Activated CD8-positive, alpha-beta memory T cell treated with anti-CD3 and anti-CD28 coated beads for 36 hours (primary cell): ENCODE data around the gene KCNN3. TPM values are rescaled to one million over a fixed set of nuclear protein-coding genes. Genes with fewer than 3 reads are reported as not detected.

Experiments
- CTCF ChIA-PET: fragments of 350-600 bp; sonication (Branson Sonifier 250); formaldehyde crosslinking; loops from one replicate; lab custom pipeline; 2021; ENCODE audit warnings: antibody characterized with exemption; lab: Charles Lee
- POLR2A ChIA-PET: fragments of 350-600 bp; sonication (Branson Sonifier 250); formaldehyde crosslinking; loops from one replicate; lab custom pipeline; 2021; ENCODE audit warnings: antibody characterized with exemption; lab: Charles Lee
- total RNA-seq, 2 experiments: library from RNA; stranded (reverse); gene quantifications; one replicate each; pipeline ENCODE4 v1.2.3, GENCODE V29; 2021

Gene KCNN3
- total RNA-seq, 2 experiments from 2014 or later = 0.10 to 0.30 TPM

GRCh38 chr1:154791292-154792166, 78.6 kb downstream of the KCNN3 start:
- CTCF ChIA-PET = interaction anchor here (0.7 to 2.0 kb wide), 12 partner anchors 10 to 232 kb away, joined by 3 to 8 read pairs (median 4); no protein-coding TSS in a partner anchor

GRCh38 chr1:154788886-154789285, 81.2 kb downstream of the KCNN3 start:
- ChIA-PET CTCF (interaction anchor here (0.8 kb wide), 1 partner anchor 17 kb away, joined by 3 read pairs; no protein-coding TSS in a partner anchor), POLR2A (no interaction called here)

More at GRCh38 chr1:154791292-154792166, 78.6 kb downstream of the KCNN3 start:
- POLR2A ChIA-PET = interaction anchor here (0.6 kb wide), 2 partner anchors 15 to 46 kb away, joined by 4 to 9 read pairs; no protein-coding TSS in a partner anchor

DNA sequence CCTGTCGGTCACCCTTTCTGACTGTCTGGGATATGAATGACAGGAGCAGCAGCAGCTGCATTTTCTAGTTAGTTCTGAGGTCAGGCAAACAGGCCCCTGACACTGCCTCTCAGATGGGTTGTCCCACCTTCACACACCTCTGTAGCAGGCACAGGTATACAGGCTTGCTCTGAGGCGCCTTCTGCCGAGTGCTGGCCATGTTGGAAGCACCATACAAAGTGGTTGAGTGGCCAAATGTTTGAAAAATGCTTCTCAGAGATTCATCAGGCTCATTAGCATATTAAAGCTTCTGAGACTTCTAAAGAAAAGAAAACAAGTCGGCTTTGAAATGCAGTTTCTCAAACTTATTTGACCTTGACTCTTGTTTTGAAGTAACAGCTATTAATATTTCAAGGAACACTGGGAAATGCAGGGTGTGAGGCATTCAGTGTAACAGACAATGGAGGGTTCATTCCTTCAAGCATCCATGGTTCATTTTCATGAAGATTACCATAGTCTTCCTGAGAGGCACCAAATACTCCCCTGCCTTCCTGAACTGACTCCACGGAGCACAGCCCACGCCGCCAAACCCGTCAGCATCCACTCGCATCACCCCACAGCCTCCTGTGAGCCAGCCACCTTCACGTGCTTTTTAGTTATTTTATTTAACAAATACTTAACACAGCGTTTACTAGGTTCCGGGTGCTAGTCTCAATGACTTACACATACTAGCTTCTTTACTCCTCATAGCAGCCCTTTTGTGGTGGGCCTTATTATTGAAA, 81.8 kb downstream of the KCNN3 start:
- POLR2A ChIA-PET = no interaction called here
- CTCF ChIA-PET = interaction anchor here (0.8 kb wide), 1 partner anchor 17 kb away, joined by 3 read pairs; no protein-coding TSS in a partner anchor

DNA sequence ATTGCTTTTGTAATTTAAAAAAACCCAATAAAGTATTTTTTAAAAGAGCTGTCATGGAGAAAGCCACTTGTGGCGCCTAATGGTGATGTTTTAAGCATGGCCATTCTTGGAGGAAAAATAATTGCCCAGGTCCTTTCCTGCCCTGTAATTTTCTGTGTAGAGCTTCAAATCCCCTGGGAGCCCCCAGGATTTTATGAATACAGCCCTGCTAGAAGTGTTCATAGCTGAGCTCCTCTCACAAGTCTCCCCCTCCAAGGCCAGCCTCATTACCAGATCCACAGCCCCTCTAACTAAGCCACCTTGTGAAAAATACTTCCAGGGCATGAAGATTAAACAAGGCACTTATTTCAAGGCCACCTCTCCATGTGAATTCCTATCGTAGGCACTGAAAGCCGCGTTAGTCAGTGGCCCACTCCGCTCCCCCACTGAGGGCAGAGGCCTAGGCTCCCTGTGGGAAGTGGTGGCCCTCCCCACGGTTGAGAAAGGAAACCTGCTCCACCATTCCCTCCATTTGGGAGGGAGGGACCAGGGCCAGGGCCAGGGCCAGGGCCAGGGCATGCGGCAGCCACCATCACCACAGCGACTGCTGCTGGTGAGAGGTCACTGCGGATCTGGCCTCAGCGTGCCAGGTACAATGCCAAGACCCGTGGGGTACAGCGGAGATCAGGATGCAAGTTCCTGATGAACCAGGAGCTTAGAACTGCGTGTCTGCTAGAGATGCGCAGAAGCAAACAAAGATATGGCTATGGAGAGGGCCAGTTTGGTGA, 83.1 kb downstream of the KCNN3 start:
- ChIA-PET POLR2A (no interaction called here), CTCF (no interaction called here)

DNA sequence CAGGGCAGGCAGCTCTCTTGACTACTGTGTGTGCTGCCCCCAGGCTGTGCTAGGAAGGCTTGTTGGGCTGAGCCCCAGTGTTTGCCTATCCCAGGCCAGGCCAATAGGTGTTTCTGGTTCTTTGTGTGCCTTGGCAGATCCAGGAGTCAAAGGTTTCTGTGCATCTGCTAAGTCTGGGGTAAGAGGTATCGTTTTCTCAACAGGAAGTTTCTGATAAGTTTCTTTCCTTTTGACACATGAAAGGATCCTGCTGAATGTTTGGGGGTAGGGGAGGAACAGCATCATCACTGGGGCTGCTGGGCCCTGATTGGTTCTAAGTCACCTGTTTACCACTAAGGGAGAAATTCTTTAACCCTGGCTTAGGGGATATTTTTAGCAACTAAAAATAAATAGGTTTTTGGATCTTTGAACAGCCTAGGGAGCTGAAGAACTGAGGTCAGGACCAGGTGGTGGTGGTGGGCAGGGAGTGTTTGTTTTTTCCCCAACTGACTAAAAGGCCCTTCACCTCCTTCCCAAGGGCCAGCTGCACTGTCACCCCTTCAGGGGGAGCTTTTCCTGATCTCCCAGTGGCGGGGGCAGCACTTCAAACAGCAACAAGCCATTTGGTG, 85.1 kb downstream of the KCNN3 start:
- POLR2A ChIA-PET = no interaction called here

DNA sequence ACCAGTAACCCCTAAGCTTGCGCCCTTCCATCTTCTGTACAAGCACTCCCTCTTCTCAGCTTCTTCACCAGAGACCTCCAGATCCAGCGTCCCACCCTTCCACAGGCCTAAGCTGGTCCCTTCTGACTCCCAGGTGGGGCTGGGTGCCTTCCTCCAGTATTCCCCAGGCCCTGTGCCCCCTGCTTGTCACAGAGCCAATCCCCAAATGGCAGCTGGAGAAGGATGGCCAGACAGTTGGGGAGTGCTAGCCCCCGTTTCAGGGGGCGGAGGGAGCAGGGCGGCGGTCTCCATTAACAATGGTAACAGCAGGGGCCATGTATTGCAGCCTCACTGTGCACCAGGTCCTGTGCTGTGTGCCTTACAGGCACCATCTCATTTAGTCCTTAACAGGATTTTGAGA, 85.7 kb downstream of the KCNN3 start:
- POLR2A ChIA-PET = no interaction called here
- CTCF ChIA-PET = interaction anchor here (1.2 to 1.8 kb wide), 2 partner anchors 23 to 94 kb away, joined by 5 to 6 read pairs; no protein-coding TSS in a partner anchor

More for the DNA sequence above, 85.1 kb downstream of the KCNN3 start:
- CTCF ChIA-PET = interaction anchor here (0.7 to 1.8 kb wide), 3 partner anchors 24 to 93 kb away, joined by 3 to 6 read pairs (median 5); no protein-coding TSS in a partner anchor

DNA sequence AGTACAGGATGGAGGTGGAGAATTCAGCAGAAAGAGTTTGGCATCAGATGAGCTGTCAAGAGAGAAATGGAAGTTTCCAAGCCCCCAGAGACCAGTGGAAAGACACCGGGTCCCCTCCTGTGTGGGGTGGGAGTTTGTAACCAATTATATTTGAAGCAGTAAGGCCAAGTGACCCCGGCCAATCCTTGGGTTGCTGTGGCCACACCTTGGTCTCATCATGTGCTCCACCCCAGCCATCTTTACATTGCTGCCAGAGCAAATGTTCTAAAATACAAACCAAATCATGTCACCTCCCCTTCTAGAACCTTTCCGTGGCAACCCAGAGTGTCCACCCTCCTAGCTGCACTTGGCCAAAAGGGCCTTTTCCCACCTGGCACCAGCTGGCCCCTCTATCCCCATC, 86.1 kb downstream of the KCNN3 start:
- POLR2A ChIA-PET = no interaction called here
- CTCF ChIA-PET = interaction anchor here (1.2 kb wide), 1 partner anchor 23 kb away, joined by 5 read pairs; no protein-coding TSS in a partner anchor

GRCh38 chr1:154780541-154780940, 89.5 kb downstream of the KCNN3 start:
- ChIA-PET CTCF (interaction anchor here (1.0 kb wide), 1 partner anchor 8 kb away, joined by 3 read pairs; no protein-coding TSS in a partner anchor), POLR2A (no interaction called here)

GRCh38 chr1:154779551-154780189, 90.4 kb downstream of the KCNN3 start:
- ChIA-PET POLR2A (interaction anchor here (0.6 kb wide), 1 partner anchor 156 kb away, joined by 7 read pairs; no protein-coding TSS in a partner anchor), CTCF (interaction anchor here (0.5 kb wide), 1 partner anchor 154 kb away, joined by 5 read pairs; no protein-coding TSS in a partner anchor)

DNA sequence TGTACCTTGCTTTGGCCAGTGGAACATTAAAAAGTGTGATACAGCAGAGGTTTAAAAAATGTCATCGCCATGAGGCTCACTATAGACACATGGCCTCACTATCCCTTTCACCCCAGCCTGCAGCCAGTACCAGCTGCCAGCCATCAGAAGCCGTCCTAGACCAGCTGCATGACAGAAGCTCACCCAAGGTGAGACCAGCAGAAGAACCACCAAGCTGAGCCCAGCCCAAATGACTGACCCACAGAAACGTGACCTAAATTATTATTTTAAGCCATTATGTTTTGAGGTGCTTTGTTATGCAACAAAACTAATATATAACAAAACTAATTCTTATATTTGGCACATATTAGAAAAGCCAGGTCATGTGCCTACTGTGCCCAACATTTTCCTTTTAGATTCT, 91.1 kb downstream of the KCNN3 start:
- ChIA-PET CTCF (interaction anchor here (0.5 kb wide), 1 partner anchor 155 kb away, joined by 5 read pairs; no protein-coding TSS in a partner anchor), POLR2A (no interaction called here)

DNA sequence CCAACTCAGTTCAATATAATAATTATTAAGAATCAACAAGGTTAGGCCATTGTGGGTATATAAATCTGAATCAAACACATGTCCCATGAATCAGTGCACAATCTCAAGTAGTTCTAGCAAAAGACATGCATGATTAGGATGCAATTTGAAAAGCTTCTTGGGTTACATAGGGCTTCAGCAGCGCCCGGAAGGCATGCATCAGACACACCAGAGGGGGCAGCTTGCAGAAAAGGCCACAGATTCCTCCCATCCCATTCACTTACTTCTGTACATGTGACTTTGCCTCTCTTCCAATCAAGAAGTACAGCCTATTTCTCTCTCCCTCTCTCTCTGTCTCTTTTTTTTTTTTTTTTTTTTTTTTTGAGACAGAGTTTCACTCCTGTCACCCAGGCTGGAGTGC, 91.8 kb downstream of the KCNN3 start:
- POLR2A ChIA-PET = no interaction called here
- CTCF ChIA-PET = no interaction called here

DNA sequence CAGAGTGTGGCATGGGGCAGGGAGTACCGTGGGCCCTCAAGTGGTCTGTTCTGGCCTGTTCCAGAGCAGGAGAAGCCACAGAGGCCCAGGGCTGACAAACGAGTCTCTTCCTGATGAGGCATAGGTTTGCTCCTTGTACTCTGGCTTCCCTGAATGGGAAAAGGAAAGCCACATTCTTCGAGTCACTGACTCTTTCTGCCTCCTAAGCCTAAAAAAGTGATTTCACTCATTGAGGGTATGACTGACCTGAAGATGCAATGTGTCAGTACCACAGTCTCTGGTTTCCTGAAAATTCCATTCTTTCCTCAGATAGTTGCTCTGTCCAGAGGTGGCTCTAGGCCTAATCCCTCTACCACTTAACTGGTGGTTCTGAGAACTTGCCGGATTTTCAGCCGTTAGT, 92.3 kb downstream of the KCNN3 start:
- POLR2A ChIA-PET = no interaction called here
- CTCF ChIA-PET = no interaction called here

DNA sequence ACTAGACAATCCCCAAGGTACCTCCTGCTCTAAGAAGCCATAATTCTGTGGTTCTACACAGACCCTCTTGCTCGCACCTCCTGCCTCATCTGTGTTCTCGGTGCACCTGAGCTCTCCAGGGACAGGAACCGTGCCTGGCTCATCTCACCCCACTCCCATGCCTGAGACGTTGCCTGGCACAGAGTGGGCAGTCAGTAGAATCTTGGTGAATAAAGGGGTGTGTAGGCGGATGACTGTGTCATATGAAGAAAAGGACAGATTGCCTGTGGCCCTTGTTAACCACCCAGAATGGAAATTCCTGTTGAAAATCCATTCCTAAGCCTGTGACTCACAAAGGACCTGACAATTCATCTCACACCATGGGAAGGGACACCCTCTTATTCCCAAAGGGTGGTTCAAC, 92.9 kb downstream of the KCNN3 start:
- POLR2A ChIA-PET = no interaction called here
- CTCF ChIA-PET = no interaction called here

- ChIA-PET CTCF (no interaction called here), POLR2A (no interaction called here)
These were observed 94.2 kb downstream of the KCNN3 start for GRCh38 chr1:154775621-154776605.

- CTCF ChIA-PET = interaction anchor here (0.6 to 1.4 kb wide), 3 partner anchors 9 to 339 kb away, joined by 3 read pairs; no protein-coding TSS in a partner anchor
These were observed 95.8 kb downstream of the KCNN3 start for GRCh38 chr1:154774175-154774855.

DNA sequence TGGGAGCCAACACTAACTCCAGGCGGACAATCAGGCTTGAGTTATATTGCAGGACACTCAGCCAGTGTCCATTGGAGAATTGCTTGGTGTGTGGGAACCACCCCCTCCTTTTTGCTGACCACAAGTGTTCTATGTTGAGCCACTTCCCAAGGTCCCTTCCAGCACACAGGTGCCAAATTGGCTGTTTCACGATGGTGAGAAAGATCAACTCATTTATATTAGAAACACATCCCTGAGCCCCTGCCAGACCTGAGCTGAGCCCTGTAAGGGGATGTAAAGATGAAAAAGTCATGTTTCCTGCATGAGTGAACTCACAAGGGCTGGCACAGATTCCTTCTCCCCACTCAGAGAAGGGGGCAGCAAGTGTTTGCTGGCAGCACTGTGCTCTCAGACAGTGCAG, 96.5 kb downstream of the KCNN3 start:
- POLR2A ChIA-PET = no interaction called here
- CTCF ChIA-PET = no interaction called here

More at GRCh38 chr1:154774175-154774855, 95.8 kb downstream of the KCNN3 start:
- POLR2A ChIA-PET = no interaction called here
